Naive B cell (primary cell): ENCODE results near the gene BMPER. TPM values are rescaled to one million over a fixed set of nuclear protein-coding genes. Genes with fewer than 3 reads are reported as not detected.

Experiments used
- ATAC-seq, 2 donors: fragments of 150-1000 bp; cut with Tn5 transposase; 2 replicates each; pipeline ENCODE4 v1.10.0; 2021; ENCODE audit warnings: low read depth in 2 of 2, mild to moderate bottlenecking in 2 of 2, moderate library complexity in 2 of 2
- DNase-seq: peaks from one replicate; pipeline ENCODE4 v3.0.0; 2022
- H3K27ac Mint-ChIP-seq, 6 donors: one replicate each; pipeline ENCODE4 v1.8.0; 2020 to 2022; ENCODE audit warnings: mild to moderate bottlenecking in 6 of 6, mixed read lengths in 6 of 6, moderate library complexity in 5 of 6, inconsistent platforms in 2 of 6
- H3K27me3 Mint-ChIP-seq, 3 donors: one replicate each; pipeline ENCODE4 v1.8.0; 2021 to 2022; ENCODE audit warnings: mixed read lengths in 3 of 3, mild to moderate bottlenecking in 1 of 3
- H3K36me3 Mint-ChIP-seq, 2 donors: one replicate each; pipeline ENCODE4 v1.8.0; 2020 to 2022; ENCODE audit warnings: mixed read lengths in 2 of 2, inconsistent platforms in 1 of 2, mild to moderate bottlenecking in 1 of 2
- H3K4me1 Mint-ChIP-seq, 3 donors: one replicate each; pipeline ENCODE4 v1.8.0; 2020 to 2022; ENCODE audit warnings: mixed read lengths in 3 of 3, inconsistent platforms in 1 of 3, mild to moderate bottlenecking in 1 of 3, moderate library complexity in 1 of 3
- H3K4me3 Mint-ChIP-seq, 8 donors: one replicate each; pipeline ENCODE4 v1.8.0; 2020 to 2022; ENCODE audit warnings: mild to moderate bottlenecking in 8 of 8, mixed read lengths in 8 of 8, moderate library complexity in 8 of 8, inconsistent platforms in 2 of 8
- H3K9me3 Mint-ChIP-seq, 7 donors: one replicate each; pipeline ENCODE4 v1.8.0; 2020 to 2022; ENCODE audit warnings: mixed read lengths in 7 of 7, mild to moderate bottlenecking in 5 of 7, inconsistent platforms in 2 of 7, moderate library complexity in 1 of 7
- polyA plus RNA-seq, 6 donors: library from polyadenylated mRNA; unstranded; fragments of 300-500 nt; fragmentation: Illumina TruSeq; gene quantifications; one replicate each; pipeline ENCODE4 v1.2.3, GENCODE V29; 2021; ENCODE audit warnings: low read depth in 6 of 6

The BMPER gene
- polyA plus RNA-seq, 6 donors from 2014 or later, result not detected

- no peaks in the 10 kb centered on the region for H3K36me3 Mint-ChIP-seq
- no peak for ATAC-seq
- no peak overlapping the region for H3K27ac Mint-ChIP-seq
- peaks cover 0 to 2% (median 0%) of the 10 kb centered on the region in 7 donors for H3K9me3 Mint-ChIP-seq
- H3K4me3 Mint-ChIP-seq, result no peak overlapping the region
- H3K4me1 Mint-ChIP-seq, result no peaks in the 10 kb centered on the region
- peaks cover 0 to 7% (median 5%) of the 10 kb centered on the region in 3 donors for H3K27me3 Mint-ChIP-seq
- no peak for DNase-seq
These were observed 157.5 kb downstream of the BMPER start for GRCh38 chr7:34062826-34063225.

DNA sequence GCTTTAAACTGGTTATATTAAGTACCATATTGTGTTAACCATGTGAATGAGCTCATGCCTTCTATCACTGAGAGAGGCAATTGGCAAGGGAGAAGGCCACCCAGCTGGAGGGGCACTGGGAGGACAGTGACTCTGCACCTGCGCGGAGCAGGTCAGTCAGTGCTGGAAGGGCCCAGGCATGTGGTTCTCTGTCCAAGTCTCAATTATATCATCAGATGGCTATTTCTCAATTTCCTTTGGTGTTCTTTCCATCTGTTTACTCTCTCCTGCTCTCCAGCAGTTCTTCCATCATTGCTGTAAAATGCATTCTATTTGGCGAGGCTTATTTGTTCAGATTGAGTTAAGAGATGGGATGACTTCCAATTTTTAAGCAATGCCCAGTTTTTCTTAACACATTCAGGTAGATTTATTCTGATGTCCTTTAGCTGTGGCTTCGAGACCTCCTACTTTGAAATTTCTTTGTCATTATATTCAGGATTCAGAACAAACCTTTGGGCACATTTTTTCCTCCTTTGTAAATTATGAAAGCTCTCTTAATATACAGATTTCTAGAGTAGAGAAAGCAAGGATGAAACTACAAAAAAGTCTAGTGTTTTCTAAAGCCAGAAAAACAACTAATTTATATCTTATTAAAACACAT is 159.3 kb downstream of the BMPER start:
- ATAC-seq, result no peak
- no peak overlapping the region for H3K4me3 Mint-ChIP-seq

DNA sequence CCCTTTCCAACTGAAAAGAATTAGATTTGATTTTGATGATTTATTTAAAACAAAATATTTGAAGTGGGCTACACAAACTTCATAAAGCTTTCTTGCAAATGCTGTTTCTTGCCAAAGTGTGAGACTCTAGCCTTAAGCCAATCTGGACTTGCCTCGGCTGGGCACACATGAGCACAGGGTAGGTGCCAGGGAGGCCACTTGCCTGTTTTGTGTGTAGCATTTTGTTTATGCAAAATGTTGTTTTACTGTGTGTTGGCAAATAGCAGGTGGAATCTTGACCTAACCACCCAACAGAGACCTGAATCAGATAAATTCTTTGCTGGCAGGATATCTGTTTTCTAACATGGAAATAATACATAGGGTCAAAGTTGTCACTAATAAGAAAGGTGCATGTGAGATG is 161.1 kb downstream of the BMPER start:
- no peak overlapping the region for H3K27ac Mint-ChIP-seq
- no peaks in the 10 kb centered on the region for H3K27me3 Mint-ChIP-seq
- H3K4me3 Mint-ChIP-seq, result no peak overlapping the region
- peaks cover 0 to 5% (median 0%) of the 10 kb centered on the region in 7 donors for H3K9me3 Mint-ChIP-seq
- H3K4me1 Mint-ChIP-seq, result no peaks in the 10 kb centered on the region
- no peak for ATAC-seq
- DNase-seq, result no peak
- no peaks in the 10 kb centered on the region for H3K36me3 Mint-ChIP-seq

More for the DNA sequence above, 159.3 kb downstream of the BMPER start:
- DNase-seq, result no peak
- Mint-ChIP-seq H3K4me1 (no peaks in the 10 kb centered on the region), H3K36me3 (no peaks in the 10 kb centered on the region), H3K27me3 (no peaks in the 10 kb centered on the region), H3K9me3 (peaks cover 0 to 2% (median 0%) of the 10 kb centered on the region in 7 donors), H3K27ac (no peak overlapping the region)

DNA sequence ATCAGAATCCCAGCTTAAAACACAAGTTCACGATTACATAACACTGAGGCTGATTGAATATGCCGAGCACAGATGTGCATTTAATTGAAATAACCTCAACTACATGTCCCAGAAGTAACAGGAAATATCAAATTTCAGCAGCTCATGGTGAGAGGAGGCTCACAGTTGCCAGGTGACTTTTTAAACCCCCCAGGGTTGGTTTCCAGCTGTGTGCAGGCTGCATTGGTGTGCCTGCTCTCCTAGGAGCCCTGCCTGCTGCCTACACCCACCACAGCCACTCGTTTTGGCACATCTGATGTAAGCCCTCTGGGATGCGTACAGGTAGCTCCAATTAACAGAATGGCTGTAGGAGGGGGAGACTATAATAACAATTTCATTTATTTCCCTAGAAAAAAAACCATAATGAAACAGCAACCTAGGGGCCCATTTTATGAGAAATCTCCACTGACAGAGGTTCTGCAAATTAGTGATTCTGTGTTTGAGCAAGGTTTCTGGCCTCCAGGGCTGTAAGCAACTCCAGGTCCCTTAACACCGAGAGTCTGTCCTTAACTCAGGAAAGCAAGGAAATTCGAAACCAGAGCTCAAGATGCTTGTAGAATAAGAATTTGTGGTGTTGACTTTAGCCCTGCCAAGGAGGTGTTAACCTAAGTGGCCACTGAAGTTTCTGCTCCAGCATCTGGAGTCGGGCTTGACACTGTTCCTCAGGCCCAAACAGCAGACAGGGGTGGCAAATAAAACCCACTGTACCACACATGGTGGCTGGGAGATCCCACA is 161.9 kb downstream of the BMPER start:
- Mint-ChIP-seq H3K27ac (no peak overlapping the region), H3K4me1 (no peaks in the 10 kb centered on the region), H3K36me3 (no peaks in the 10 kb centered on the region), H3K9me3 (peaks cover 0 to 5% (median 0%) of the 10 kb centered on the region in 7 donors), H3K4me3 (no peak overlapping the region), H3K27me3 (no peaks in the 10 kb centered on the region)
- ATAC-seq (no peak), DNase-seq (no peak)

- Mint-ChIP-seq H3K9me3 (peaks cover 0 to 8% (median 0%) of the 10 kb centered on the region in 7 donors), H3K36me3 (no peaks in the 10 kb centered on the region), H3K4me3 (no peak overlapping the region), H3K4me1 (no peaks in the 10 kb centered on the region), H3K27me3 (peaks cover 0 to 6% (median 4%) of the 10 kb centered on the region in 3 donors), H3K27ac (peak overlapping the region in 1 of 6 donors; percentile 1)
- no peak for ATAC-seq
- DNase-seq, result no peak
These were observed 164.3 kb downstream of the BMPER start for GRCh38 chr7:34069676-34070075.

DNA sequence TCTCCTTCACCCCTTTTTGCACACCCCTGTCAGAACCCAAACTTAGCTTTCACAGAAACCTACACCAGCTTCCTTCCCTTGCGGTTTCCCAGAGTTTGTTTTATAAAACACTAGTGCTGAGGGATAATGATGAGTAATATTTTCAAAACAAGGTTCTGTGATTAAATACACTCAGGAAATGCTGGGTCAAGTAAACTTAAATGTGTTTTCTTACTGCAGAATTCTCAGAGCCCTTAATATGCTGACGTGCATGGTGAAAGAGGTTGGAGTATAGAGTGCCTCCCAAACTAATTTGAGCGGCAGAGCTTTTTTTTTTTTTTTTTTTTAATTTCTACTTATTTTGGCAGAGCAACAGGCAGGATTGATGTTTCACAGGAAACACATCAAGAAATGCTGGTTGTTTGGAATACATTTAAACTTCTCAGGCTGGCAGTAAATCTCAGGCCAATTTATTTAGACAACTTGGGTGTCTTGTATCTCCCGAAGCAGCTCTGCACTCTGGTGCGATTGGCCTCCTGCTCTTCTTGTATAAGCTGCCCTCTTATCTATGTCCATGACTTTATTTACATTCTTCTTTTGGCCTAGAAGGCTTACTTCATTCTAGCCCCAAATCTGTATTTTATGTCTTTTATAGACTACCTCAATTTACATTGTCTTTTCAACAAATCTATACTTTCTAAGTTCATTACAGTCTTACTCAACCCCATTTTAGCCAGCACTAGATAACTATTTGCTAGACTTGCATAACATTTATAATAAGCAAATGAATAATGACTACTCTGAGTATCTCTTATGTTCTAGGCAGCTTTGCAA is 165.4 kb downstream of the BMPER start:
- Mint-ChIP-seq H3K27me3 (peaks cover 0 to 6% (median 4%) of the 10 kb centered on the region in 3 donors), H3K36me3 (no peaks in the 10 kb centered on the region), H3K4me1 (no peaks in the 10 kb centered on the region), H3K27ac (no peak overlapping the region), H3K4me3 (no peak overlapping the region), H3K9me3 (peaks cover 0 to 8% (median 0%) of the 10 kb centered on the region in 7 donors)
- DNase-seq (no peak), ATAC-seq (no peak)

- no peak for DNase-seq
- H3K4me1 Mint-ChIP-seq, result no peaks in the 10 kb centered on the region
- H3K4me3 Mint-ChIP-seq, result no peak overlapping the region
- peaks cover 0 to 5% (median 3%) of the 10 kb centered on the region in 7 donors for H3K9me3 Mint-ChIP-seq
- H3K36me3 Mint-ChIP-seq, result no peaks in the 10 kb centered on the region
- H3K27me3 Mint-ChIP-seq, result peaks cover 0 to 6% (median 4%) of the 10 kb centered on the region in 3 donors
- H3K27ac Mint-ChIP-seq, result peak overlapping the region in 1 of 6 donors; percentile 68
- no peak for ATAC-seq
These were observed 168.3 kb downstream of the BMPER start for GRCh38 chr7:34073676-34074075.

- H3K4me1 Mint-ChIP-seq, result no peaks in the 10 kb centered on the region
- H3K36me3 Mint-ChIP-seq, result no peaks in the 10 kb centered on the region
- ATAC-seq, result no peak
- DNase-seq, result no peak
- H3K27ac Mint-ChIP-seq, result no peak overlapping the region
- H3K27me3 Mint-ChIP-seq, result peaks cover 0 to 6% (median 4%) of the 10 kb centered on the region in 3 donors
- no peak overlapping the region for H3K4me3 Mint-ChIP-seq
- H3K9me3 Mint-ChIP-seq, result peaks cover 0 to 6% (median 3%) of the 10 kb centered on the region in 7 donors
These were observed 169.1 kb downstream of the BMPER start for GRCh38 chr7:34074421-34074820.

DNA sequence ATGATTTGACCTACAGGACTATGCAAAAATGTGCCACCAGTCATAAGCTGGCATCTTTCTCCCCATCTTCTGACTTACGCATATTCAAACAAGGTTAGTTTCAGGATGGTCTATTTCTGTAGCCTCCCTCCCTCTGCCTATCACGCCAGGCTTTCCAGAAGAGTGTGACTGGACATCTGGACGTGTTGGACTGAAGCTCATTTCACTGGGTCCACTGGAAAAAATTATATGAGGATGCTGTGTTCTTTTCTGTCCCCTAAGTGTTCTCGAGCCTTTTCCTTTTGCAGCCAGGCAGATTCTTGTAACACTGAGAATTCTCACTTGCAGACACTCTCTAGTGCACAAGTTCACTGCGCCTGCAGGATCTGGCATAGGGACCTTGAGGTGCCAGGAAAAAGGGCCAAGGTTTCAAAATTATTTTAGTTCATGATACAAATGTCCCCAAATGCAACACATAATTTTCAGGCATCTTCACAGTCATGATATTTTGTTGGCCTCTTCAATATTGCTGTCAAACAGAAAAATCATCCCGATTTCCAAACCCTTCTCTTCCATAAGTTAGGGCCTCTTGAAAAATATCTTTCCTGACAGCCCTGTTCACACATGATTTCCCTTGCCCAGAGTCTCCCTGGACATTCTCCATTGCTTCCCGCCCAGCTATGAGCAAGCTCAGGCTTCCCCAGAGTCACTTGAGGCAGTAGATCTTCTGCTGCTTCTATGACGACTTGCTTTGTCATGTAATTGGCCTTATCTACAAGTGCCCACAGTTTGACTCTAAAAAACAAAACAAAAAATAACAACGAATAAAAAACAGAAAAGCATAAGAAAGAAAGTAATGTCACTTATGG is 170.4 kb downstream of the BMPER start:
- Mint-ChIP-seq H3K9me3 (peaks cover 0 to 5% (median 3%) of the 10 kb centered on the region in 7 donors), H3K4me1 (no peaks in the 10 kb centered on the region), H3K36me3 (no peaks in the 10 kb centered on the region), H3K27ac (no peak overlapping the region), H3K4me3 (no peak overlapping the region), H3K27me3 (peaks cover 0 to 6% (median 4%) of the 10 kb centered on the region in 3 donors)
- ATAC-seq (no peak), DNase-seq (no peak)

- Mint-ChIP-seq H3K4me3 (no peak overlapping the region), H3K4me1 (no peaks in the 10 kb centered on the region), H3K36me3 (no peaks in the 10 kb centered on the region), H3K9me3 (peaks cover 0 to 5% (median 4%) of the 10 kb centered on the region in 7 donors), H3K27ac (no peak overlapping the region), H3K27me3 (peaks cover 0 to 6% (median 4%) of the 10 kb centered on the region in 3 donors)
- ATAC-seq (no peak), DNase-seq (no peak)
These were observed 171.8 kb downstream of the BMPER start for GRCh38 chr7:34077168-34077567.

- ATAC-seq (no peak), DNase-seq (no peak)
- Mint-ChIP-seq H3K36me3 (no peaks in the 10 kb centered on the region), H3K9me3 (peaks cover 0 to 5% (median 2%) of the 10 kb centered on the region in 7 donors), H3K27ac (no peak overlapping the region), H3K4me1 (no peaks in the 10 kb centered on the region), H3K4me3 (no peak overlapping the region), H3K27me3 (peaks cover 0 to 4% (median under 1%) of the 10 kb centered on the region in 3 donors)
These were observed 173.5 kb downstream of the BMPER start for GRCh38 chr7:34078864-34079263.

- Mint-ChIP-seq H3K27ac (no peak overlapping the region), H3K4me1 (no peaks in the 10 kb centered on the region), H3K36me3 (no peaks in the 10 kb centered on the region), H3K9me3 (peaks cover 0 to 5% (median 2%) of the 10 kb centered on the region in 7 donors), H3K4me3 (no peak overlapping the region), H3K27me3 (peaks cover 0 to 4% (median 0%) of the 10 kb centered on the region in 3 donors)
- ATAC-seq (no peak), DNase-seq (no peak)
These were observed 175.2 kb downstream of the BMPER start for GRCh38 chr7:34080513-34080912.

GRCh38 chr7:34081935-34082334 is 176.6 kb downstream of the BMPER start:
- no peaks in the 10 kb centered on the region for H3K36me3 Mint-ChIP-seq
- peaks cover 0 to 4% (median 0%) of the 10 kb centered on the region in 3 donors for H3K27me3 Mint-ChIP-seq
- H3K4me1 Mint-ChIP-seq, result no peaks in the 10 kb centered on the region
- no peak overlapping the region for H3K4me3 Mint-ChIP-seq
- H3K27ac Mint-ChIP-seq, result no peak overlapping the region
- no peak for ATAC-seq
- DNase-seq, result no peak
- peaks cover 0 to 5% (median 2%) of the 10 kb centered on the region in 7 donors for H3K9me3 Mint-ChIP-seq
